ENCODE measurements around the gene COL7A1.

DNA sequence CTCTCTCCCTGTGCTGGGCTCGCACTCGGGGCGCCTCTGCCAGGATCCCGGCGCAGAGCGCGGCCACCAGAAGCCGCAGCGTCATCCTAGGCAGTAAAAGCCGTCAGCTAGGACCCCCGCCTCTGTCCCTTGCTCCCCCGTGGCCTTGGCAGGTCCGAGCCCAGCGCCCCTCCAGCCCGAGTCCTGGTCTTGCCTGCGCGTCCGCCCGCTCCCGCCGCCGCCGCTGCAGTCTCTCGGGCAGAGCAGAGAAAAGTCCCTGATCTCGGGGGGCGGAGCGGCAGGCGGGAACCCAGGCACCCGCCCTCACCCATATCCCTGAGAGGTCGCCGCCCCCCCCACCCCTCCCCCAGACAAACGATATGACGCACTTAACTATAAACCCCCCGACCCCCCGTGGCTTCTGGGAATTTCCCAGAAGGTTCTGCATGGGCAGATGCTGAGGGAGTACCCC, at the start of gene COL7A1:
- TF ChIP-seq, protein P1, sequence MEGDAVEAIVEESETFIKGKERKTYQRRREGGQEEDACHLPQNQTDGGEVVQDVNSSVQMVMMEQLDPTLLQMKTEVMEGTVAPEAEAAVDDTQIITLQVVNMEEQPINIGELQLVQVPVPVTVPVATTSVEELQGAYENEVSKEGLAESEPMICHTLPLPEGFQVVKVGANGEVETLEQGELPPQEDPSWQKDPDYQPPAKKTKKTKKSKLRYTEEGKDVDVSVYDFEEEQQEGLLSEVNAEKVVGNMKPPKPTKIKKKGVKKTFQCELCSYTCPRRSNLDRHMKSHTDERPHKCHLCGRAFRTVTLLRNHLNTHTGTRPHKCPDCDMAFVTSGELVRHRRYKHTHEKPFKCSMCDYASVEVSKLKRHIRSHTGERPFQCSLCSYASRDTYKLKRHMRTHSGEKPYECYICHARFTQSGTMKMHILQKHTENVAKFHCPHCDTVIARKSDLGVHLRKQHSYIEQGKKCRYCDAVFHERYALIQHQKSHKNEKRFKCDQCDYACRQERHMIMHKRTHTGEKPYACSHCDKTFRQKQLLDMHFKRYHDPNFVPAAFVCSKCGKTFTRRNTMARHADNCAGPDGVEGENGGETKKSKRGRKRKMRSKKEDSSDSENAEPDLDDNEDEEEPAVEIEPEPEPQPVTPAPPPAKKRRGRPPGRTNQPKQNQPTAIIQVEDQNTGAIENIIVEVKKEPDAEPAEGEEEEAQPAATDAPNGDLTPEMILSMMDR (IDR thresholded peaks at IDR 0.05; ENCODE audit: borderline replicate concordance, extremely low read depth, low read length, poor library complexity, severe bottlenecking) = no peak
- no peak for TF ChIP-seq EZH2 (IDR thresholded peaks at IDR 0.05; ENCODE audit: borderline replicate concordance, low read depth, low read length, severe bottlenecking)
